H7 (cell line): ENCODE results near the gene CREB5. TPM values are rescaled to one million over a fixed set of nuclear protein-coding genes. Genes with fewer than 3 reads are reported as not detected.

Experiments
- DNase-seq: peaks from one replicate; pipeline ENCODE4 v3.0.0; 2012
- H3K27me3 ChIP-seq: 2 replicates; pipeline ENCODE4 v1.6.0; 2011; ENCODE audit warnings: mild to moderate bottlenecking, low read length; ENCODE audit not compliant: control insufficient read depth, insufficient read depth
- H3K36me3 ChIP-seq: replicated peaks from 2 replicates; pipeline ENCODE4 v1.5.1; 2011; ENCODE audit warnings: low read length; ENCODE audit not compliant: control insufficient read depth, insufficient read depth
- H3K4me3 ChIP-seq: 2 replicates; pipeline ENCODE4 v1.5.1; 2011; ENCODE audit warnings: low read depth, mild to moderate bottlenecking, control low read depth, low read length, moderate library complexity; ENCODE audit not compliant: insufficient read depth
- total RNA-seq: library from RNA; depleted of rRNA; stranded (reverse); fragments of >200 nt; shearing (Covaris generic); gene quantifications from 2 replicates; pipeline ENCODE4 v1.2.3, GENCODE V29; 2014

The CREB5 gene
- total RNA-seq, 1 experiment from 2014 or later, result 1.8 TPM

GRCh38 chr7:28469562-28469961, 57.2 kb downstream of the CREB5 start:
- no peak for DNase-seq

GRCh38 chr7:28470344-28470743, 58.0 kb downstream of the CREB5 start:
- DNase-seq, result no peak
- Histone ChIP-seq H3K27me3 (no peaks in the 10 kb centered on the region), H3K36me3 (no peaks in the 10 kb centered on the region), H3K4me3 (no peak overlapping the region)

More at GRCh38 chr7:28469562-28469961, 57.2 kb downstream of the CREB5 start:
- no peaks in the 10 kb centered on the region for H3K27me3 ChIP-seq
- no peaks in the 10 kb centered on the region for H3K36me3 ChIP-seq
- H3K4me3 ChIP-seq, result no peak overlapping the region

- Histone ChIP-seq H3K27me3 (no peaks in the 10 kb centered on the region), H3K36me3 (no peaks in the 10 kb centered on the region), H3K4me3 (no peak overlapping the region)
- DNase-seq, result no peak
These were observed 60.0 kb downstream of the CREB5 start for GRCh38 chr7:28472332-28472731.

GRCh38 chr7:28473571-28474281, 61.4 kb downstream of the CREB5 start:
- Histone ChIP-seq H3K27me3 (no peaks in the 10 kb centered on the region), H3K36me3 (no peaks in the 10 kb centered on the region), H3K4me3 (no peak overlapping the region)
- no peak for DNase-seq

- H3K27me3 ChIP-seq, result no peaks in the 10 kb centered on the region
- DNase-seq, result no peak
- H3K36me3 ChIP-seq, result no peaks in the 10 kb centered on the region
- no peak overlapping the region for H3K4me3 ChIP-seq
These were observed 61.9 kb downstream of the CREB5 start for GRCh38 chr7:28474282-28474638.

GRCh38 chr7:28474640-28475039, 62.3 kb downstream of the CREB5 start:
- no peaks in the 10 kb centered on the region for H3K36me3 ChIP-seq
- H3K4me3 ChIP-seq, result no peak overlapping the region
- DNase-seq, result no peak
- no peaks in the 10 kb centered on the region for H3K27me3 ChIP-seq

- Histone ChIP-seq H3K36me3 (no peaks in the 10 kb centered on the region), H3K4me3 (no peak overlapping the region), H3K27me3 (no peaks in the 10 kb centered on the region)
- DNase-seq, result no peak
These were observed 64.7 kb downstream of the CREB5 start for GRCh38 chr7:28477041-28477442.

GRCh38 chr7:28478656-28479055, 66.3 kb downstream of the CREB5 start:
- H3K27me3 ChIP-seq, result no peaks in the 10 kb centered on the region
- H3K36me3 ChIP-seq, result no peaks in the 10 kb centered on the region
- no peak overlapping the region for H3K4me3 ChIP-seq
- no peak for DNase-seq

GRCh38 chr7:28479507-28479947, 67.2 kb downstream of the CREB5 start:
- Histone ChIP-seq H3K4me3 (no peak overlapping the region), H3K36me3 (no peaks in the 10 kb centered on the region), H3K27me3 (no peaks in the 10 kb centered on the region)
- DNase-seq, result no peak

GRCh38 chr7:28480595-28480994, 68.3 kb downstream of the CREB5 start:
- no peak for DNase-seq
- Histone ChIP-seq H3K27me3 (no peaks in the 10 kb centered on the region), H3K4me3 (no peak overlapping the region), H3K36me3 (no peaks in the 10 kb centered on the region)

GRCh38 chr7:28481091-28481926, 69.0 kb downstream of the CREB5 start:
- no peak overlapping the region for H3K4me3 ChIP-seq
- no peaks in the 10 kb centered on the region for H3K36me3 ChIP-seq
- peak; percentile 12 for DNase-seq
- H3K27me3 ChIP-seq, result no peaks in the 10 kb centered on the region

- H3K4me3 ChIP-seq, result no peak overlapping the region
- H3K36me3 ChIP-seq, result no peaks in the 10 kb centered on the region
- DNase-seq, result no peak
- no peaks in the 10 kb centered on the region for H3K27me3 ChIP-seq
These were observed 70.8 kb downstream of the CREB5 start for GRCh38 chr7:28483112-28483511.

- Histone ChIP-seq H3K4me3 (no peak overlapping the region), H3K27me3 (no peaks in the 10 kb centered on the region), H3K36me3 (no peaks in the 10 kb centered on the region)
- DNase-seq, result no peak
These were observed 71.7 kb downstream of the CREB5 start for GRCh38 chr7:28483908-28484605.

- Histone ChIP-seq H3K27me3 (no peaks in the 10 kb centered on the region), H3K4me3 (no peak overlapping the region), H3K36me3 (no peaks in the 10 kb centered on the region)
- DNase-seq, result no peak
These were observed 72.3 kb downstream of the CREB5 start for GRCh38 chr7:28484606-28484935.

GRCh38 chr7:28487487-28487886, 75.2 kb downstream of the CREB5 start:
- no peak for DNase-seq
- Histone ChIP-seq H3K27me3 (no peaks in the 10 kb centered on the region), H3K4me3 (no peak overlapping the region), H3K36me3 (no peaks in the 10 kb centered on the region)
